Neural progenitor cell (in vitro differentiated cells): Measurements from ENCODE around the gene GNMT. TPM values are rescaled to one million over a fixed set of nuclear protein-coding genes. Genes with fewer than 3 reads are reported as not detected.

Experiments
- DNase-seq: peaks from one replicate; pipeline ENCODE4 v3.0.0-alpha.2; 2016; ENCODE audit warnings: low spot score
- H2AFZ ChIP-seq: fragments of 200-600 bp; sonication (generic); replicated peaks from 2 replicates; pipeline ENCODE4 v1.6.1; 2016; ENCODE audit warnings: antibody characterized with exemption
- H3F3A ChIP-seq: fragments of 200-600 bp; sonication (generic); 2 replicates; pipeline ENCODE4 v1.6.1; 2016; ENCODE audit warnings: antibody characterized with exemption, low read depth
- H3K27ac ChIP-seq: fragments of 200-600 bp; sonication (generic); 2 replicates; pipeline ENCODE4 v1.5.1; 2016; ENCODE audit warnings: mild to moderate bottlenecking
- H3K27me3 ChIP-seq: fragments of 200-600 bp; sonication (generic); 2 replicates; pipeline ENCODE4 v1.6.1; 2016; ENCODE audit warnings: mild to moderate bottlenecking, moderate library complexity
- H3K36me3 ChIP-seq: fragments of 200-600 bp; sonication (generic); 2 replicates; pipeline ENCODE4 v1.5.1; 2016
- H3K4me1 ChIP-seq: fragments of 200-600 bp; sonication (generic); 2 replicates; pipeline ENCODE4 v1.6.1; 2016; ENCODE audit warnings: mixed run types
- H3K4me2 ChIP-seq: fragments of 200-600 bp; sonication (generic); 2 replicates; pipeline ENCODE4 v1.6.1; 2016
- H3K4me3 ChIP-seq: fragments of 200-600 bp; sonication (generic); 2 replicates; pipeline ENCODE4 v1.5.1; 2016
- H3K79me2 ChIP-seq: fragments of 200-600 bp; sonication (generic); 2 replicates; pipeline ENCODE4 v1.6.1; 2016; ENCODE audit warnings: low read depth
- H3K9ac ChIP-seq: fragments of 200-600 bp; sonication (generic); 2 replicates; pipeline ENCODE4 v1.6.1; 2016
- H3K9me3 ChIP-seq: fragments of 200-600 bp; sonication (generic); 2 replicates; pipeline ENCODE4 v1.5.1; 2016; ENCODE audit warnings: low read depth
- H4K20me1 ChIP-seq: fragments of 200-600 bp; sonication (generic); 2 replicates; pipeline ENCODE4 v1.6.1; 2016; ENCODE audit warnings: low read depth
- H3K27ac Mint-ChIP-seq: 3 replicates; pipeline ENCODE4 v1.8.0; 2021; ENCODE audit warnings: mixed read lengths
- H3K27me3 Mint-ChIP-seq: 2 replicates; pipeline ENCODE4 v1.8.0; 2022; ENCODE audit warnings: low read depth, mild to moderate bottlenecking, inconsistent platforms, moderate library complexity, mixed read lengths; ENCODE audit not compliant: insufficient read depth
- H3K36me3 Mint-ChIP-seq: 3 replicates; pipeline ENCODE4 v1.8.0; 2021; ENCODE audit warnings: mixed read lengths
- H3K4me1 Mint-ChIP-seq: 3 replicates; pipeline ENCODE4 v1.8.0; 2021; ENCODE audit warnings: mixed read lengths
- H3K4me3 Mint-ChIP-seq: 3 replicates; pipeline ENCODE4 v1.8.0; 2021; ENCODE audit warnings: mild to moderate bottlenecking, moderate library complexity, mixed read lengths
- H3K9me3 Mint-ChIP-seq: 3 replicates; pipeline ENCODE4 v1.8.0; 2020; ENCODE audit warnings: mixed read lengths
- CTCF ChIP-seq: fragments of 200-600 bp; sonication (generic); IDR thresholded peaks from 2 replicates; pipeline ENCODE4 v1.5.1; 2017; ENCODE audit warnings: antibody characterized with exemption, mild to moderate bottlenecking
- EZH2 ChIP-seq: fragments of 200-600 bp; sonication (generic); IDR thresholded peaks from 2 replicates; pipeline ENCODE4 v1.6.1; 2017; ENCODE audit warnings: antibody characterized with exemption, mild to moderate bottlenecking, moderate library complexity
- EZH2phosphoT487 ChIP-seq: fragments of 200-600 bp; sonication (generic); IDR thresholded peaks from 2 replicates; pipeline ENCODE4 v1.6.1; 2017; ENCODE audit warnings: antibody characterized with exemption
- total RNA-seq: library from RNA; depleted of rRNA; stranded (reverse); fragments of >200 nt; gene quantifications from 2 replicates; pipeline ENCODE4 v1.2.3, GENCODE V29; 2015; ENCODE audit warnings: low replicate concordance

Gene GNMT
- total RNA-seq, 1 donor from 2014 or later, result not detected

GRCh38 chr6:42923666-42924065 lies 36.9 kb upstream of the GNMT start:
- H3K4me1 ChIP-seq, result peaks cover 3% of the 10 kb centered on the region
- H3K27me3 Mint-ChIP-seq, result peaks cover 6% of the 10 kb centered on the region
- H3K9me3 Mint-ChIP-seq, result no peaks in the 10 kb centered on the region
- no peak overlapping the region for H3K4me3 ChIP-seq
- H3K27me3 ChIP-seq, result no peaks in the 10 kb centered on the region
- H3K27ac ChIP-seq, result no peak overlapping the region
- peaks cover 10% of the 10 kb centered on the region for H3F3A ChIP-seq
- no peak overlapping the region for H2AFZ ChIP-seq
- H3K79me2 ChIP-seq, result no peaks in the 10 kb centered on the region
- H3K9ac ChIP-seq, result no peak overlapping the region
- H3K36me3 Mint-ChIP-seq, result no peaks in the 10 kb centered on the region
- H3K36me3 ChIP-seq, result no peaks in the 10 kb centered on the region
- TF ChIP-seq CTCF (no peak), EZH2phosphoT487 (no peak), EZH2 (no peak)
- peaks cover 5% of the 10 kb centered on the region for H3K4me1 Mint-ChIP-seq
- H3K4me3 Mint-ChIP-seq, result no peak overlapping the region
- H3K4me2 ChIP-seq, result no peak overlapping the region
- no peaks in the 10 kb centered on the region for H3K9me3 ChIP-seq
- no peaks in the 10 kb centered on the region for H4K20me1 ChIP-seq
- DNase-seq, result no peak
- H3K27ac Mint-ChIP-seq, result no peak overlapping the region

GRCh38 chr6:42925248-42925857 lies 35.2 kb upstream of the GNMT start:
- Histone ChIP-seq H3K9me3 (no peaks in the 10 kb centered on the region), H3K79me2 (peaks cover 5% of the 10 kb centered on the region), H3K27ac (no peak overlapping the region), H3K4me1 (peaks cover 3% of the 10 kb centered on the region), H3F3A (peaks cover 27% of the 10 kb centered on the region), H3K9ac (no peak overlapping the region), H3K27me3 (no peaks in the 10 kb centered on the region), H2AFZ (no peak overlapping the region), H3K4me3 (no peak overlapping the region), H4K20me1 (no peaks in the 10 kb centered on the region), H3K4me2 (no peak overlapping the region), H3K36me3 (no peaks in the 10 kb centered on the region)
- no peak for TF ChIP-seq CTCF
- TF ChIP-seq EZH2, result no peak
- no peak for TF ChIP-seq EZH2phosphoT487
- H3K27me3 Mint-ChIP-seq, result peaks cover 6% of the 10 kb centered on the region
- H3K4me3 Mint-ChIP-seq, result no peak overlapping the region
- peaks cover 12% of the 10 kb centered on the region for H3K4me1 Mint-ChIP-seq
- peak overlapping the region; percentile 15 for H3K27ac Mint-ChIP-seq
- no peaks in the 10 kb centered on the region for H3K36me3 Mint-ChIP-seq
- no peak for DNase-seq
- H3K9me3 Mint-ChIP-seq, result no peaks in the 10 kb centered on the region

- no peak for TF ChIP-seq EZH2phosphoT487
- no peak for TF ChIP-seq EZH2
- TF ChIP-seq CTCF, result no peak
- H4K20me1 ChIP-seq, result peaks cover 18% of the 10 kb centered on the region
- H3K27me3 ChIP-seq, result no peaks in the 10 kb centered on the region
- peak; percentile 97 for DNase-seq
- peaks cover 5% of the 10 kb centered on the region for H3K36me3 Mint-ChIP-seq
- H3K4me3 ChIP-seq, result peak within 1 kb of the TSS; percentile 69
- H3K27me3 Mint-ChIP-seq, result peaks cover 7% of the 10 kb centered on the region
- H3K4me3 Mint-ChIP-seq, result peak within 1 kb of the TSS; percentile 96
- H3K9ac ChIP-seq, result peak within 1 kb of the TSS; percentile 69
- peak within 1 kb of the TSS; percentile 97 for H3K4me2 ChIP-seq
- peak within 1 kb of the TSS; percentile 89 for H2AFZ ChIP-seq
- H3K79me2 ChIP-seq, result peaks cover 43% of the 10 kb centered on the region
- H3K4me1 ChIP-seq, result peaks cover 3% of the 10 kb centered on the region
- peaks cover 26% of the 10 kb centered on the region for H3K4me1 Mint-ChIP-seq
- no peaks in the 10 kb centered on the region for H3K9me3 Mint-ChIP-seq
- peak within 1 kb of the TSS; percentile 89 for H3K27ac Mint-ChIP-seq
- H3F3A ChIP-seq, result peaks cover 39% of the 10 kb centered on the region
- H3K27ac ChIP-seq, result peak within 1 kb of the TSS; percentile 97
- H3K9me3 ChIP-seq, result no peaks in the 10 kb centered on the region
- no peaks in the 10 kb centered on the region for H3K36me3 ChIP-seq
These were observed 31.4 kb upstream of the GNMT start, which contains the start of gene CNPY3 for GRCh38 chr6:42928986-42929820. TSS of gene CNPY3 (plus strand) at chr6:42929480. CDS start at chr6:42929571, 91 bp downstream.
